Epidermal melanocyte (primary cell): Measurements from ENCODE around the gene CNTN4.

Experiments
- DNase-seq: peaks from one replicate; pipeline ENCODE4 v3.0.0; 2011; ENCODE audit warnings: low spot score; ENCODE audit not compliant: insufficient read length

CNTN4 gene

DNA sequence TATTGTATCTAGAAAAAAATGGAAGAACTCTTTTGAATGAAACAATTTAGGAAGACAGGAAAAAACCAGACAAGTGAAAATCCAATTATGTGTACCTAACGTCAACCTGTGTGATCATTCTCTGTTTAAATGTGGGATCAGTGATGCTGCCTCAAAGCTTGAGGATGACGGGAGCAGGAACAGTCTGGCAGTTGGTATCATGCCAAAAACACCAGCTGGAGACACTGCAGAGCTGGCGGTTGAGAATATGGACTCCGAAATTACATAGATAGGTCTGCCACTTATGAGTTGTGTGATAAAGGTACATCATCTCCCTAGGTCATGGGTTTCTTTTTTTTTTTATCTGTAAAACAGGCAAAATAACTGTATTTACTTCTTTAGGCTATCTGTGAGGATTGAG, 480.5 kb downstream of the CNTN4 start:
- DNase-seq, result no peak

DNA sequence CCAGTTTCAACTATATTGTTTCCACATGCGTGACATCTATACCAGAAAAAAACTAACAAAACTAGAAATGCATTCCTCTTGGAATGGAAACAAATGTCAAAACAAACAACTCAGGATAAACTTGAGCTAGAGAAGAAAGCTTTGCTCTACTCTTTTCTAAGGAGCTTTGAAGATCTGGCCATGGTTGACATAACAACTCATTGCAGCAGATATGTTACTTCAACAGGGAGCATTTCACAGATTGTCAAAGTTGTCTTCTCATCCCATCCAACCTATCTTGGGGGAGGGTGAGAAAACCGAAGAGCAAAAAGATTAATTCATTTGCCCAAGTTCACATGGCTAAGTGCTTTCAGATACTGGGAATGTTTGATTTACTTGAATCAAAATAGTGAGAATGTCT, 484.4 kb downstream of the CNTN4 start:
- no peak for DNase-seq

DNA sequence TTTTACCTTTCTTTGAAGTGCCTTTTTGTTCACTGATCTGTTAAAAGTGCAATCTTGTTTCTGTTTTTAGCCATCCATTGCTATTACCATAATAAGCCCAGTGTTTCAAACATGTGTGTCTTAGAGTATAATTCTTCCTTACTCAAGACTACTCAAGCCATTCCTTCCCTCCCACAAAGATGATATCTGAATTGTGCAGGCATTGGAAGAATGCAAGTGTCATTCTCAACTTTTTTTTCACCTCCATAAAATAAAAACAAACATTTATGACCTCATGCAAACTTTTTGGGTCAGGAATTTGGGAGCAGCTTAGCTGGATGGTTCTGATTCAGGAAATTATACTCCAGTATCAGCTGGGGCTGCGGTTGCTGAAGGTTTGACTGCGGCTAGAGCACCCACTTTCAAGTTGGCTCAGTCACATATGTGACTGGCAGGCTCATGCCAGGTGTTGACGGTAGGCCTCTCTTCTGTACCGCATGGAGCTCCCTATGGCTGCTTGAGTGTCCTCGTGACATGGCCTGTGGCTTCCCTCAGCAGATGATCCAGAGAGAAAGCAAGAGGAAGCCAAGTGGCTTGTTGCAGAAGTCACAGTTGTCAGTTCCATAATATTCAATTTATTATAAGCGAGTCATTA, 490.8 kb downstream of the CNTN4 start:
- DNase-seq, result no peak

DNA sequence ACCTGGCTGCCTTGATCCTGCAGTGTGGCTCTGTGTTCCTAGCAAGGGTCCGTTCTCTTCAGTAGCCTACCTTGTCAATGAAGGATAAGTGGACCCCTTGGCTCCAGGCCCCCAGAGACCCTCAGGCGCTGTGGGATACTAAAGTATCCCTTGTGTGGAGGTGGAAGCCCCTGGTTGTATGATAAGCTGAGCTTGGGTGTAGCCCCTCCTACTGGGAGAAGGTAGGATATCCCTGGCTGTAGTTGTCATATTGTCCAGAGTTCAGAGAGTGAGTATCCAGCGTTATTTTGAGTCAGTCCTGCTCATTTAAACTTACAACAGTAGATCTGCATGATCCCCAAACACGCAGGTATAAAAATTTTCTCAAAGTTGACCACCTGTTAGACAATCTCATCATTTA, 496.8 kb downstream of the CNTN4 start:
- DNase-seq, result no peak

DNA sequence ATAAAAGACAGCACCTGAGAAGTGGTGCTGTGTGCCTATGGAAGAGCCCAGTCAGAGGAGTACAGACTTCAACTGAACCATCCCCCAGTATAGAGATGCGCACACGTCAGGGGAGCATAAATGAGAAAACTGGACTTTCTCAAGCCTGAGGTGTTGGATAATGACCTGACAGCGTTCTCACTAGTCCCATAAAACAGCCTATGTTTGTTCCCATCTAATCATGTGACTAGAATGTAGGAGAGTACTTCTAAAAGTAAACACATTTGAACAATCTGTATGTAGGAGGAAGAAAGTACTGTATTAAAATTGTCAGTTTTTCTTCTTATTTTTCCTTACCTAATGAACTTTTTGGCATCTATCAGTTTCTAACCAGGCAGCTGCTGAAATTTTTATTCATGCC, 498.9 kb downstream of the CNTN4 start:
- DNase-seq, result no peak

DNA sequence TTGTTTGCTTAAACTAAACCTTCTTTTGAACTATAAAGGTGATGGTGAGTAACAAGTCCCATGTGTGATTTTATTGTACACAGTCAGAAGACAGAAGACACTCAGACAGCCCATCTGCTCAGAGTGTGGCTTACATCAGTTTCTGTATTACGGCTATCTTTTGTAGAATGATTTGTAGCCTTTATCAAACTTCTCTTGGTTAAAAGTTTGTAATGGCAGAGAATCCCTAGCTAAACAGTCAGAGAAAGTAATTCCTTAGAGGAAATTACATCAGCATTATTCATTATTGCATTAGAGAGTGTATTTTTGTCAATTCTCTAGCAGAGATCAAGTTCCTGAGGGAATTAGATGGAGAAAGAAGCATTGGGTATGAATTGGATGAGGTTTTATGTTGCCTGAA, 500.8 kb downstream of the CNTN4 start:
- no peak for DNase-seq

DNA sequence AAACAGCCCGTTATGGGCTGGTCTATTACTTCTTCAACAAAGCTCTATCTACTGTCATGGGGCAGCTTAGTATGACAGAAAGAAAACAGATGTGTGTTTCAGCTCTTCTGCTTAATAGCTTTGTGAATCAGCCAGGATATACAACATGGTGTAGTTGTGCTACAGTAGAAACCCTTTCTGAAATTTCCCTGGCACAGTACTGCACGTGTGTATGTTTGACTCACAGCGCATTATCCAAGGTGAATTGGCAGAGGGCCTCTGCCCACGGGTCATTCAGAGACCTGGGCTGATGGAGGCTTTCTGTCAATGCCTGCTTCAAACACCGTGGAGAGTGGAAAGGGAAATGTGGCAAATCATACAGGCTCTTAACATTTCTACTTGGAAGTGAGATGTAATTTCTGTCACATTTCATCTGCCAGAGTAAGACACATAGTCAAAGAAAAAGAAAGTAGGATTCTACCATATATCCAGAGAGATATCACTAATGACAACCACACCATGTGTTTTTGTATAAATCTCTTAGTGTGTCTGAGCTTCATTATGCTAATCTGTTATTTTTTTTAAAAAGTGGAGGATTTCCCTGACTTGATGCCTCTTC, 505.1 kb downstream of the CNTN4 start:
- no peak for DNase-seq

DNA sequence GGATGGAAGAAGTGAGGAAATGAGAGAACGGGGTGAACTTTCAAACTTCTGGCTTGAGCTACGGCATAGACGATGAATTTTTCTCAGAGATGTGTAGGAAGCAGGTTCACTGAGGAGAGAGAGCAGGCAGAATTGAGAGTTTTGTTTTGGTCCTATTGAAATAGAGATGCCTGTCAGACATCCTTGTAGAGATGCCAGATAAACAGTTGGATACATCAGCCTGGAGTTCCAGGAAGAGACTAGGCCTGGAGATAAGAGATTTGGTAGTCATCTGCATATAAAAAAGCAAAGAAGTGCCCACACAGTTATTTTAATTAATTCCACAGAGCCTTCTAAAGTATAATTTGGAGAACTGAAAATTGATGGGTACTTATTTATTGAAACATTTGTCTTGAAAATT, 515.9 kb downstream of the CNTN4 start:
- no peak for DNase-seq

DNA sequence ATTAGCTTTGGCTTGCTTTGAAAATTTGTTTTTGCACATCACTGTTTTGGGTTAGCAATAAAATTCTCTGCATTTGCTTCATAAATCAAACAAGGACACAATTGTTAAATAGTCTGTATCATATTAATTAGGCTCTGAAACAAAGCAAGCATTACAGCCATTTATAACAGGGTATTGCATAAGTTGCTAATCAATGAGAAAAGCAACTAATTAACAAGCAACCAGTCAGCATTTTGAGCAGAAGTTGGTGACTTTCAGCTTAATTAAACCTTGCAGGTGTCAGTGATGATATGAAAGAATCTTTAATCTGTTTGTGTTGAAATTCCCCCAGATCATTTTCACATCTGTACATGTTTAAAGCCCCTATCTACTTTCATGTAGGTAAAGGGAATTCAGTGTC, 516.4 kb downstream of the CNTN4 start:
- no peak for DNase-seq

DNA sequence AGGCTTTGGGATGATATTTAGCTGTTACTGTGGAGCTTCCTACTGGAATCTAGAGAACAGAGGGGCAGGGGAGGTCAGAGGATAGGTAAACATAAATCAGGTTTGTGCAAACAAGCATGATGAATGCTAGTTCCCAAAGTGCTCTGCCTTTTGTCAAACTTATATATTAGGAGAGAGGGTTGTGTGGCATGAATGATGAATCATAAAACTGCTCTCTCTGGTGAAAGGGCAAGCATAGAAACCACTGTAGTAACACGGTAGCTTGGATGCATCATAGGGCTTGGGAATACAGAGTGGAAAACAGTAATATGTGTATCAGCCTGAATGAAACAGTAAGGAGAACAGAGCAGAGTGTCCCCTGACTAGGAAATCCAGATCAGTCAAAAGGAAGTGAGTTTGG, 524.8 kb downstream of the CNTN4 start:
- DNase-seq, result no peak

DNA sequence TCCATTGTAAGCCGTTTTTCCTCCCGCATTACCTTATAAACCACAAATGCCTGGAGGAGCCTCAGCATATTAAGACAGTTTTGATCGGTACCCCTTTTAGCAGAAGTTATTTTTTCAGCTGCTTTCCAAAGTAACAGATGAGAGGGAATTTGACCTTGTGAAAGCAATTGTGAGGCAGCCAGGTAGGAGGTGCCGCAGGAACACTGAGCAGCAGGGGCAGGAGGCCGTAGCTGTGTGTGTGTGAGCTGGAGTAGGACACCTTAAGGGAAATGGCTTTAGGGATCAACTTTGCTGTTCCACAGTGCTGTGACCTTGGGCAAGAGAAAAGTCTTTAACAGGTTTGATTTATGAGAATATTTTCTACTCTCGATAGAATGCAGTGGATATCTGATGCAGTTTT, 529.5 kb downstream of the CNTN4 start:
- DNase-seq, result no peak

DNA sequence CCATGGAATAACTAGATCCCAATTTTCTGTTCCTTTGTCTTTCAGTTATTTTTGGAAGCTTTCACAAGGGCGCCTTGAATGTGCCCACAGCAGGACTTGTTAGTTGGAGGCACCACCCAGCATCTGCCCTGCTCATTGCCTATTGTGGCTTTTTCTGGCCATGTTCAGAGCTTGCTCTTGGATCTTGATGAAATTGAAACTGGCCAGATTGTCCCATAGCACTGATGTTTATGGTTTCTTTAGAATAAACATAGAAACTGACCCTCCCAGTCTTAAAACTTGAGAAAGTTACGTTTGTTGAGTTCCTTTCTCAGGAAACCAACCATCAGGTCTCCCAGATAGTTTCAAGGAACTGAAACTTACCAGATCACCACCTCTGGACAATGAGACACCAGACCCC, 536.8 kb downstream of the CNTN4 start:
- DNase-seq, result no peak

DNA sequence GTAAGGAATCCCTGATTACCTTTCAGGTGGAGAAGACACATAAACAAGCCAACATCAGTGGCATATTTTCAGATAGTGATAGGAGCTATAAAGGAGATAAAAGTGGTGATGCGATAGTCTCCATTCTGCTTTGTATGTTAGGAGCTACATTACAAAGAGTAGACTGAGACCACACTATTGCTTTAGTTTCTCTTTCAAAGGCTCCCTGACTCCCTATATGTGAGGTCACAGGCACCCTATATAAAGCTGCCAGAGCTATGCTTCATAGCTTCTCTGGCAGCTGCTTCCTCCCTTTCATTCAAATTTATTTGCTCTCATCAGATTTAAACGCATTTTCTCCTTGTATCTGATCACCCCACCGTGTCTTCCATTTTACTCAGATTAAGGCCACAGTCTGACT, 544.9 kb downstream of the CNTN4 start:
- DNase-seq, result no peak

DNA sequence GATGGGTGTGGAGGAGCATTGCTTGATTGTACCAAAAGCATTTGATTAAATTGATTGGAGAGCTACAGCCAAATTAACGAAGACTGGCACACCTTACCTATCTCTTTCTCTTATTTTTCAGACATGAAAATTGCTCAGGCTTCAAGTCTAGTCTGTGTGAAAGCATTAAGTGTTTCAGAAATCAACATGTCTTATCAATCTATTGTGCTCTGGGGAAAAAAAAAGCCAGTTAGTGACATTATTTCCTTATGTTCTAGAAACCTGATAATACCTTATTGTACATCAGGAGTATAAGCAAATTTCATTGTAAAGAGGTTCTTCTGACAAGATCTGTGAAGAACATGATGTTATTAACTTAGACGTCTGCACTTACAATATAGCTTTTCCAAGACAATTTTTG, 546.3 kb downstream of the CNTN4 start:
- no peak for DNase-seq

DNA sequence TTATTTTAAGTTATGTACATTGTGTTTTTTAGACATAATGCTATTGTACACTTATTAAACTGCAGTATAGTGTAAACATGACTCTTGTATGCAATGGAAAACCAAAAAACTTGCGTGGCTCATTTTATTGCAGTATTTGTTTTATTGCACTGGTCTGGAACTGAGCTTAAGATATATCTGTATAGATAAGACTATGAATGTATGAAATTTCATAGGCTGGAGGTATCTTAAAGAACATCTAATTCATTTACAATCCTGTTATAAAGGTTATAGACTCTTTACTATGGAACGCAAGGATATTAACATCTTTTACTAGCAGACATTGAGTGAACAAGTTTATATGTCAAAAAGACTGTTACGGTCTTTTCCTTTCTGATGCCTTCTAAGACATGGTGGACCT, 552.1 kb downstream of the CNTN4 start:
- DNase-seq, result no peak

DNA sequence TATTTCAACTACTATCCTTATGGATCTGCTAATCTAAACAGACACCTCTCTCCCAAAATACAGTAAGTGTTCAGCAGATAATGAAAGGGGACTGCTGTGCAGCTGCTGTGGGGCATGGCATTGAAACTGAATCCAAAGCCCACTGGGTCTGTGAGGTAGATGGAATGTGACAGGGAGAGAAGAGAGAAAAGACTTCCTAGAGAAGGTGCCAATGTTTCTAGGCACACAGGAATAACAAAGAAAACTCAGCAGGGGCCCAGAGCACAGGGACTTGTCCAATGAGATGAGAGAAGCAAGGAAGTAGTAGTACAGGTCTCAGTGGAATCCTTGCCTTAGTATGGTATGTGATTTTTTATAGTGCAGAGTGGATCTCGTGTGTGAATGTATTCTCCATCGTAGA, 553.7 kb downstream of the CNTN4 start:
- no peak for DNase-seq

DNA sequence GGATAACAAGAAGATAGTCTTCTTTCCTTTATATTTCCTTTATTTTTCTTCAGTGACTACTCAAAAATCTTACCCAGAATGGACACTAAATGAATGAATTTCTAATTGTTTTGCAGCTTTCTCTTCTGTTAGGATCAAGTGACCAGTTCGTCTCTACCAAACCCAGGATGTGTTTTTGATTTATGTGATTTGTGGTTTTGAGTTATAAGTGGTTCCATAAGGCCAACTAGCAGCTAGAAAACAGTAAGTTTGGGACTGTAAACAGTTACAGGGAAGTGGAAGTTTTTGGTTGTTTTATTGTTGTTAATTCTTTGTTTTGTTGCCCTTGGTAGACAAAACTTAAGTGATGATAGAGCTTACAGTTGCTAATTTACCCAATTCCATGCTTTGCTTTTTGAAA, 555.0 kb downstream of the CNTN4 start:
- no peak for DNase-seq

DNA sequence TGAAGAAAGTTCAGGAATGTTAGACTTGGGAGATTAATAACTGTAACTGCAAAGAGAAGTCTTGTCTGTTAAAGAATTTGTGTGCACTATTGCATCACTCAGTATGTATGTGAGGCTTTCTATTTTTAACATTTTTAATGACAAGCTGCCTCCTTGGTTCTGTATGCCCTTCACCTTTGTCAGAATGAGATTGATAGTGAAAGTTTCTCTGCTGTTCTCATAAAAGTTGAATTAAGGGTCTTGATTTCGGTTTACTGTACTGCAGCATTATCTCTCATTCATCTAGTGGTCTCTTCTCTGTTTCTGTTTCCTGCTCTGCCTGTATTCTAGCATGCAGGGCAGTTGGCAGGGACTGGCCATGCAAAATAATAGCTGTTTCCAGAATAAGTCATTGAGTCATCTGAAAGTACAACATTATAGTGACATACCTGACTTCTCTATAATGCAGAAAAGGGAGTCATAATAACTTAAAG, 556.6 kb downstream of the CNTN4 start:
- no peak for DNase-seq

DNA sequence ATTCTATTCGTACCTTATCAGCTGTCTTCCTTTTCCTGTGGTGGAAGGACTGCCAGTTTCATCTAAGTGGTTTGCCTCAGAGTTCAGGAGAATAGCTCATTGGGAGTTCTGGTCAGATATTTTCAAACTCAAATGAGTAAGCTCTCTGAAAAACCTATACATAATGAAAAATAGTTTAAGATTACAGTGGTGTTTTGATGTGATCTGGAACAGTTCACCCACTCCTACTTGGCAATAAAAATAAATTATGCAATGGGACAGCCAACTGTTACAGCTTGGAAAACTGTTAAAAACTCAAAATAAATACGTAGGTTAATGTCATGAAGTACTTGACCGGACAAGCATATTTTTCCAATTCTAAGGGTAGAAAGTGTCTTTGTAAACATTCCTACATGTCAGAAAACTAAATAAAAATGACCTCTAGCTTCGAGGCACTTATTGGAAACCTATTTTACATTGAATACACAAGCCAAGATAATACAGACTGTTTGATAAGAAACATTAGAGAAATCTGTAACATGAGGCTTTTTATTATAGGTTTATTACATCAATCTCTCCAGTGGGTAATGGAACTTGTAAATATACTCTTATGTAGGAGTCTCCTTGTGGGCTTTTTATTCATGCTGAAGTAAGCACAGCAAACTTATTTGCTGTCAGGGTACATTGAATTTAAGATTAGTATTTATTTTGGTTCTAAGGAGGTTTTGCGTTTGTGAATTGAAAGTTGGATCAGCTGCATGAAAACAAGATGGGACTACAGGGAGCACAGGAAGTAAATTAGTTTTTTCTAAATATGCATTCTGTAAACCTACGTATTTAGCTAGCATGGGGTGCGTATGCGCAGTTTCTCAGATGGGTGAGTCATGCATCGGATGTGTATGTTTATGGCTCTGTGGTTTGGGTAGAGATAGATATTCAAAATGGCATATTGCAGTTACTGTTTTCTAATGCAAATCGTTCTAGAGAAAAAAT, 558.4 kb downstream of the CNTN4 start:
- no peak for DNase-seq

DNA sequence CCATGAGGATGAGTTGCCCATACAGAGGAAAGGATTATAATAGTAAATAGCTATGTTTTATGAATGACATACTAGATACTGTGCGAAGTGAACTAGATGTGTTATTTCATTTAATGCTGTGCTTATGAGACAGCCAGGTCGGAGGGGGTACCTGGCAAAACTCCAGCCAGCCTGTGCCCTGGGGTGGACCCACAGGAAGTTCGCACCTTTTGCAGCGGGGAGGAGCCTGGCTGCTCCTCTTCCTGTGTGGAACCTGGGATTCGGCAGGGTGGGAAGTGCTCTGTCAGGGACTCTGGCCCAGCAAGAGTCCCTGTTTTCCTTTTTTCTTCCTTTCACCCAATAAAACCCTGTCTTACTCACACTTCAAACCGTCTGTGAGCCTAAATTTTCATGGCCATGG, 559.3 kb downstream of the CNTN4 start:
- DNase-seq, result no peak

DNA sequence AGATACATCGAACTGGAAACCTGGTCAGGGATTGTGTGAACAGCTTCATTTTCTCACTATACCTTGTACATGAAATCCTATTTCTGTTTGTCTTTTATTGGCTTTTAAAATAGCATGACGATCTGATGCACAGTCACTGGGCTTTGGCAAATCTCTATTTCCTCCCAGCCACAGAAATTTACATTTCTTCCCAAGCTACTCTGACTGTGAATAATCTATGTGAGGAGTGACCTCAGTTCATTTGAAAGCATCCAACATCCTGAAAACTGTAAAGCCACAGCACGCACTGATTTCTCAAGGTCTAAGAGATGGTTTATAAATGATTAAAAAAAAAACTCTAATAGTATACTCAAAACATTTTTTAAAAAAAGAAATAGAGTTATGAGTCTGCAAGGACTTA, 561.2 kb downstream of the CNTN4 start:
- no peak for DNase-seq

DNA sequence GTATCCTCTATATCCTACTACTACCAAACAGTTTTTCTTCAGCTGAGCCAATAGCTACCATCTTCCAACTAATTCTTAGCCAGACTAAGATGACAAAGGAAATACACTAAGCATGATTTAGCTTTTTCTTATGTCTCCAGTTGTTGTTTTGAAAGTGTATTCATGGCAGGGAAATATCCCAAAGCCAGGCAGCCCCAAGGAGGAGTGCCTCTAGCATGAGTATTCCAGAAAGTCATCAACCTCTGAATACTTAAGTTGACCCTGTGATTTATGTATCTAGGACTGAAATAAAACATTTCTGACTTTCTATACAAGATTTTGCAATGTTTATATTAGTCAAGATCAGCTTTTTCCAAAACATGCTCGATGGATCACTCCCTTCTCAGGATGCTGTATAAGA, 562.4 kb downstream of the CNTN4 start:
- DNase-seq, result no peak
